HFF-Myc (cell line): ENCODE results near the gene MINK1.

ENCODE experiments used
- DNase-seq: peaks from one replicate; pipeline ENCODE4 v3.0.0-alpha.2; 2011; ENCODE audit warnings: low read depth; ENCODE audit errors: extremely low read depth
- H3K4me3 ChIP-seq: replicated peaks from 2 replicates; pipeline ENCODE4 v1.5.1; 2011; ENCODE audit warnings: low read depth, mild to moderate bottlenecking, control low read depth, low read length
- CTCF ChIP-seq: IDR thresholded peaks from 2 replicates; pipeline ENCODE4 v1.5.1; 2012; ENCODE audit warnings: mild to moderate bottlenecking, low read depth, low read length, control low read depth; ENCODE audit errors: missing control alignments

The MINK1 gene

GRCh38 chr17:4893721-4894560, 60.8 kb downstream of the MINK1 start:
- DNase-seq = no peak
- H3K4me3 ChIP-seq = no peak overlapping the region
- no peak for TF ChIP-seq CTCF

GRCh38 chr17:4895121-4895520, 62.0 kb downstream of the MINK1 start:
- no peak overlapping the region for H3K4me3 ChIP-seq
- TF ChIP-seq CTCF = no peak
- no peak for DNase-seq

GRCh38 chr17:4895657-4896331, 62.7 kb downstream of the MINK1 start:
- TF ChIP-seq CTCF = no peak
- DNase-seq = no peak
- H3K4me3 ChIP-seq = no peak overlapping the region

GRCh38 chr17:4896332-4897197, 63.4 kb downstream of the MINK1 start:
- TF ChIP-seq CTCF = no peak
- no peak overlapping the region for H3K4me3 ChIP-seq
- no peak for DNase-seq

- H3K4me3 ChIP-seq = no peak overlapping the region
- TF ChIP-seq CTCF = no peak
- no peak for DNase-seq
Observed at GRCh38 chr17:4897198-4897687, 64.1 kb downstream of the MINK1 start.

GRCh38 chr17:4897785-4898184, 64.6 kb downstream of the MINK1 start:
- DNase-seq = no peak
- TF ChIP-seq CTCF = no peak
- no peak overlapping the region for H3K4me3 ChIP-seq
